Endothelial cell of umbilical vein (primary cell): ENCODE data around the gene KRTAP10-2. TPM values are rescaled to one million over a fixed set of nuclear protein-coding genes. Genes with fewer than 3 reads are reported as not detected.

Experiments
- BruUV-seq: library from RNA; stranded (reverse); fragments of 400-500 nt; replicated peaks from 2 replicates; lab custom pipeline; 2021; lab: Mats Ljungman, UMichigan
- CTCF ChIA-PET: fragments of 300-600, 350-600 bp; sonication (Branson Sonifier 250); formaldehyde crosslinking; loops from one replicate; lab custom pipeline; 2021; ENCODE audit warnings: antibody characterized with exemption, inconsistent platforms; lab: Charles Lee
- POLR2A ChIA-PET: fragments of 300-600, 350-600 bp; sonication (Branson Sonifier 250); formaldehyde crosslinking; loops from one replicate; lab custom pipeline; 2021; ENCODE audit warnings: antibody characterized with exemption, inconsistent platforms; lab: Charles Lee
- DNase-seq: peaks from one replicate; pipeline ENCODE4 v3.0.0-alpha.2; 2011; ENCODE audit warnings: low read depth, low spot score
- FAIRE-seq: peaks from 2 replicates; lab custom pipeline; 2011; peaks lifted over from hg19 to GRCh38; lab: Jason Lieb, UNC
- H2AFZ ChIP-seq: 2 replicates; pipeline ENCODE4 v1.6.0; 2012; ENCODE audit warnings: low read depth, low read length, control low read depth, inconsistent platforms
- H3K27ac ChIP-seq: 2 replicates; pipeline ENCODE4 v1.5.1; 2011; ENCODE audit warnings: low read depth, mild to moderate bottlenecking, control low read depth, low read length, moderate library complexity; ENCODE audit not compliant: insufficient read depth
- H3K27me3 ChIP-seq, 2 experiments: 2 replicates each; pipeline versions ENCODE4 v1.6.0 to v1.6.1; 2011; ENCODE audit warnings: low read length in 2 of 2, mixed read lengths in 1 of 2; ENCODE audit not compliant: control insufficient read depth in 2 of 2, insufficient read depth in 2 of 2
- H3K36me3 ChIP-seq, 2 experiments: 2 replicates in 1 of 2; 3 replicates in 1 of 2; pipeline ENCODE4 v1.5.1; 2011; ENCODE audit warnings: low read length in 2 of 2, mild to moderate bottlenecking in 1 of 2, moderate library complexity in 1 of 2; ENCODE audit not compliant: control insufficient read depth in 2 of 2, insufficient read depth in 2 of 2; ENCODE audit errors: extremely low read depth in 1 of 2
- H3K4me1 ChIP-seq: 3 replicates; pipeline ENCODE4 v1.5.1; 2011; ENCODE audit warnings: mild to moderate bottlenecking, low read length; ENCODE audit not compliant: control insufficient read depth, insufficient read depth; ENCODE audit errors: extremely low read depth
- H3K4me2 ChIP-seq: 2 replicates; pipeline ENCODE4 v1.6.1; 2011; ENCODE audit warnings: low read length, control low read depth, mixed read lengths; ENCODE audit not compliant: insufficient read depth
- H3K4me3 ChIP-seq, 3 experiments: fragments of 200-600 bp in 1 of 3; sonication (generic), shearing (Covaris generic) in 1 of 3; replicated peaks in 1 of 3; 2 replicates each; pipeline ENCODE4 v1.5.1; 2011 to 2016; ENCODE audit warnings: control low read depth in 3 of 3, low read length in 3 of 3, mild to moderate bottlenecking in 2 of 3, inconsistent platforms in 1 of 3, low read depth in 1 of 3, moderate library complexity in 1 of 3; ENCODE audit not compliant: insufficient read depth in 1 of 3
- H3K79me2 ChIP-seq: 2 replicates; pipeline ENCODE4 v1.6.0; 2012; ENCODE audit warnings: low read length, inconsistent platforms; ENCODE audit not compliant: control insufficient read depth, insufficient read depth
- H3K9ac ChIP-seq: replicated peaks from 2 replicates; pipeline ENCODE3; 2011; ENCODE audit warnings: low read length, control low read depth; ENCODE audit not compliant: insufficient read depth; ENCODE audit errors: extremely low read depth
- H3K9me1 ChIP-seq: replicated peaks from 3 replicates; pipeline ENCODE4 v1.6.0; 2011; ENCODE audit warnings: mild to moderate bottlenecking, low read length; ENCODE audit not compliant: control insufficient read depth, insufficient read depth; ENCODE audit errors: extremely low read depth
- H3K9me3 ChIP-seq: replicated peaks from 2 replicates; pipeline ENCODE4 v1.5.1; 2012; ENCODE audit warnings: low read length, inconsistent platforms; ENCODE audit not compliant: control insufficient read depth, insufficient read depth
- H4K20me1 ChIP-seq: replicated peaks from 2 replicates; pipeline ENCODE3; 2011; ENCODE audit warnings: mild to moderate bottlenecking, low read length; ENCODE audit not compliant: control insufficient read depth, insufficient read depth; ENCODE audit errors: extremely low read depth
- EZH2 ChIP-seq: IDR thresholded peaks from 2 replicates; pipeline ENCODE4 v1.6.1; 2012; ENCODE audit warnings: borderline replicate concordance, low read depth, mild to moderate bottlenecking, moderate library complexity, low read length, inconsistent platforms; ENCODE audit not compliant: severe bottlenecking
- FOS ChIP-seq: IDR thresholded peaks from 2 replicates; pipeline ENCODE4 v1.6.1; 2011; ENCODE audit warnings: mild to moderate bottlenecking, low read length, moderate library complexity, borderline replicate concordance; ENCODE audit not compliant: insufficient read depth
- GATA2 ChIP-seq: IDR thresholded peaks from 2 replicates; pipeline ENCODE4 v1.7.0; 2011; ENCODE audit warnings: low read depth, mild to moderate bottlenecking, moderate library complexity, mixed read lengths, low read length; ENCODE audit not compliant: insufficient read length, insufficient read depth
- JUN ChIP-seq: IDR thresholded peaks from 2 replicates; pipeline ENCODE4 v1.6.1; 2011; ENCODE audit warnings: borderline replicate concordance, low read depth; ENCODE audit not compliant: insufficient read length, insufficient read depth
- MYC ChIP-seq: IDR thresholded peaks from one replicate; pipeline ENCODE4 v1.6.1; 2011; ENCODE audit warnings: mild to moderate bottlenecking, low read depth, low read length
- POLR2A ChIP-seq: IDR thresholded peaks from 2 replicates; pipeline ENCODE4 v1.6.1; 2012; ENCODE audit warnings: low read depth, mild to moderate bottlenecking, control low read depth, low read length
- POLR2AphosphoS5 ChIP-seq: IDR thresholded peaks from 2 replicates; pipeline ENCODE4 v1.6.1; 2012; ENCODE audit warnings: low read depth, mild to moderate bottlenecking, control low read depth, low read length, moderate library complexity; ENCODE audit not compliant: insufficient read depth
- dilution Hi-C: fragments of 300-500 bp; cut with MboI; formaldehyde crosslinking; loops from one replicate; pipeline ENCODE4 v1.15.0; 2019; ENCODE audit warnings: low sequenced_read_pairs; ENCODE audit not compliant: extremely low pct_ligation_motif_present
- intact Hi-C: fragments of 100-400 bp; cut with micrococcal nuclease; formaldehyde crosslinking; loops from one replicate; pipeline ENCODE4 v1.10.0; 2022
- polyA plus RNA-seq, 4 experiments: library from polyadenylated mRNA; depleted of rRNA in 3 of 4; stranded (reverse) in 3 of 4; unstranded in 1 of 4; fragments of >200 nt; gene quantifications; 2 replicates each; pipeline versions ENCODE4 v1.2.1 to v1.2.3, GENCODE V29; 2011 to 2012; ENCODE audit warnings: missing spikeins in 1 of 4
- total RNA-seq: library from RNA; stranded (reverse); gene quantifications from 2 replicates; pipeline ENCODE4 v1.2.3, GENCODE V29; 2021
- TF ChIP-seq, protein P1 (sequence below), 2 donors: IDR thresholded peaks; 1 replicate in 1 of 2; 2 replicates in 1 of 2; pipeline ENCODE4 v1.5.1; 2011; ENCODE audit warnings: low read length in 2 of 2, mild to moderate bottlenecking in 2 of 2, moderate library complexity in 2 of 2, control low read depth in 1 of 2, inconsistent platforms in 1 of 2, low read depth in 1 of 2; ENCODE audit not compliant: insufficient read depth in 1 of 2; ENCODE audit errors: extremely low read depth in 1 of 2
- TF ChIP-seq, protein P2 (sequence below): IDR thresholded peaks from 2 replicates; pipeline ENCODE4 v1.6.1; 2011; ENCODE audit not compliant: insufficient read depth, insufficient read length

KRTAP10-2 gene
- total and polyA plus RNA-seq, 2 donors (not counting 3 experiments of a cell fraction or from before 2014, with no cell fraction given), result not detected

DNA sequence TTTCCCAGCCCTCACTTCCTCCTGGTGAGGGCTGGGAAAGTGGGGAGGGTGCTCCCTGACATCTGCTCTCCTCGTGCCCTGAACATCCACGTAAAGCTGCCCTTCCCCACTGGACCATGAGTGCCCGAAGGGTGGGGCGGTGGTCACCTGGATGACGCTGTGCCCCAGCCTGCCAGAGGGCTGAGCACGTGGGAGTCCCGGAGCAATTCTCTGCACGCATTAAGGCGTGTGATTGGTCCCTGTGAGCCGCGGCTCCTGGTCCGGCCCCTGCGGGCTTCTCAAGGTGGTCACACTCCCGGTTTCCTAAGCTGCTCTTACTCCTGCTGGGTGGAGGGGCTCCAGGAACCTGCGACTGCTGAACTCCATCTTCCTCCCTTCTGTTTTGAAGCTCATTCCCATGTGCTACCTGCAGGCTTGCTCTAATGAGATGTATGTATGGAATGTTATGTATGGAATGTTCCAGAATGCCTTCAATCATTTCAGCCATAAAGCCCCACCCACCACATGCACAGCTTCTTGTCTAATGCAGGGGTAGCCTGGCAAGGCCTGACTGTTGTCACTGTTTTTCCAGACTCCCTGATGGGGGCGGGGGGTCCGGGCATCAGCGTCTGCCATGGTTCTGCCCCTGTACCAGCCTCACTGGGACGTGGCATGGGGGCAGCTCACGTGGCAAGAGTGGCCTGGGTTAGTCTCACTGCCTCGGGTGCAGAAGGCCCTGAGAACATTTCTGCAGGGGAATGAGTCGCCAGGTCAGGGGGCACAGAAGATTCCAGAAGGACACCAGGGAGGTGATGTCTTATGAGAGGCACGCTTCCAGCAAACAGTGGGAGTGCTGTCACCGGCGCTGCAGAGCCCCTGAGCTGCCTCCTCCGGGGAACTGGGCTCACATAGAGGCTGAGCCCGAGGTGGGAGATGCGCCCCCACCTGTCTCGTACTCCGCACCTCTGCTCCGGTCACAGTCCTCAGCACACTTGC, 30.7 kb downstream of the KRTAP10-2 start:
- Histone ChIP-seq H3K4me1 (no peaks in the 10 kb centered on the region), H3K79me2 (no peaks in the 10 kb centered on the region), H3K4me3 (no peak overlapping the region), H3K27me3 (no peaks in the 10 kb centered on the region), H4K20me1 (no peaks in the 10 kb centered on the region), H3K4me2 (no peak overlapping the region), H3K36me3 (no peaks in the 10 kb centered on the region), H3K9ac (no peak overlapping the region), H2AFZ (no peak overlapping the region), H3K9me3 (no peaks in the 10 kb centered on the region), H3K27ac (no peak overlapping the region), H3K9me1 (no peaks in the 10 kb centered on the region)
- BruUV-seq, result no TSS peak
- FAIRE-seq (no peak), DNase-seq (no peak)
- TF ChIP-seq, protein P1, sequence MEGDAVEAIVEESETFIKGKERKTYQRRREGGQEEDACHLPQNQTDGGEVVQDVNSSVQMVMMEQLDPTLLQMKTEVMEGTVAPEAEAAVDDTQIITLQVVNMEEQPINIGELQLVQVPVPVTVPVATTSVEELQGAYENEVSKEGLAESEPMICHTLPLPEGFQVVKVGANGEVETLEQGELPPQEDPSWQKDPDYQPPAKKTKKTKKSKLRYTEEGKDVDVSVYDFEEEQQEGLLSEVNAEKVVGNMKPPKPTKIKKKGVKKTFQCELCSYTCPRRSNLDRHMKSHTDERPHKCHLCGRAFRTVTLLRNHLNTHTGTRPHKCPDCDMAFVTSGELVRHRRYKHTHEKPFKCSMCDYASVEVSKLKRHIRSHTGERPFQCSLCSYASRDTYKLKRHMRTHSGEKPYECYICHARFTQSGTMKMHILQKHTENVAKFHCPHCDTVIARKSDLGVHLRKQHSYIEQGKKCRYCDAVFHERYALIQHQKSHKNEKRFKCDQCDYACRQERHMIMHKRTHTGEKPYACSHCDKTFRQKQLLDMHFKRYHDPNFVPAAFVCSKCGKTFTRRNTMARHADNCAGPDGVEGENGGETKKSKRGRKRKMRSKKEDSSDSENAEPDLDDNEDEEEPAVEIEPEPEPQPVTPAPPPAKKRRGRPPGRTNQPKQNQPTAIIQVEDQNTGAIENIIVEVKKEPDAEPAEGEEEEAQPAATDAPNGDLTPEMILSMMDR (IDR thresholded peaks at IDR 0.05; ENCODE audit: extremely low read depth in 1 of 2, insufficient read depth in 1 of 2, low read depth in 1 of 2, low read length in 2 of 2), result no peak
- no peak for TF ChIP-seq FOS
- TF ChIP-seq GATA2, result no peak
- no peak for TF ChIP-seq JUN
- no peak for TF ChIP-seq EZH2
- no peak for TF ChIP-seq POLR2A
- TF ChIP-seq, protein P2, sequence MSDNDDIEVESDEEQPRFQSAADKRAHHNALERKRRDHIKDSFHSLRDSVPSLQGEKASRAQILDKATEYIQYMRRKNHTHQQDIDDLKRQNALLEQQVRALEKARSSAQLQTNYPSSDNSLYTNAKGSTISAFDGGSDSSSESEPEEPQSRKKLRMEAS, result no peak
- no peak for TF ChIP-seq MYC
- no peak for TF ChIP-seq POLR2AphosphoS5
- CTCF ChIA-PET, result no interaction called here
- intact Hi-C loops, result no loop called here
- POLR2A ChIA-PET, result no interaction called here
- dilution Hi-C loops, result no loop called here
